K562 (cell line): ENCODE data around the gene IPO13.

Source experiments
- HMGN3 ChIP-seq: IDR thresholded peaks from 2 replicates; pipeline ENCODE4 v1.6.1; 2011; ENCODE audit warnings: borderline replicate concordance, low read depth, mild to moderate bottlenecking, mixed read lengths, low read length; ENCODE audit not compliant: insufficient read length; ENCODE audit errors: extremely low read depth
- MAX ChIP-seq: sonication (generic); formaldehyde crosslinking; IDR thresholded peaks from 2 replicates; pipeline ENCODE4 v1.9.0; 2022; ENCODE audit warnings: mild to moderate bottlenecking, missing genetic modification reagents
- SMC3 ChIP-seq: conservative IDR thresholded peaks from 2 replicates; pipeline ENCODE4 v1.6.1; 2011; ENCODE audit warnings: low read depth, low read length, improper control_type of control experiment; ENCODE audit not compliant: insufficient read depth
- TARDBP ChIP-seq: fragments of 450-650 bp; IDR thresholded peaks from 2 replicates; pipeline ENCODE4 v1.6.1; 2016
- ZBTB1 ChIP-seq: sonication (generic); formaldehyde crosslinking; IDR thresholded peaks from 2 replicates; pipeline ENCODE4 v1.8.1; 2023; ENCODE audit warnings: missing genetic modification reagents, low read depth, mild to moderate bottlenecking, borderline replicate concordance

- TF ChIP-seq MAX (CRISPR knock-in tag), result no peak
- TF ChIP-seq SMC3, result no peak
- no peak for TF ChIP-seq TARDBP
- TF ChIP-seq ZBTB1 (CRISPR knock-in tag), result no peak
- TF ChIP-seq HMGN3, result no peak
Observed at GRCh38 chr1:43934986-43935324, 11.8 kb upstream of the IPO13 start.
